A549 (cell line): ENCODE data around the gene COQ2. TPM values are rescaled to one million over a fixed set of nuclear protein-coding genes. Genes with fewer than 3 reads are reported as not detected.

ENCODE experiments used
- ATAC-seq, 2 experiments: fragments of 200-7000 bp in 1 of 2; fragments of >200 bp in 1 of 2; cut with Nextera tagmentation in 1 of 2; cut with Tn5 transposase in 1 of 2; 3 replicates each; pipeline versions ENCODE4 v1.8.0 to v1.9.1; 2018 to 2020; ENCODE audit warnings: mild to moderate bottlenecking in 1 of 2, moderate library complexity in 1 of 2
- CTCF ChIA-PET: fragments of 300-600 bp; sonication (Branson Sonifier 250); formaldehyde crosslinking; extraction: SDS; loops from one replicate; lab custom pipeline; 2021; ENCODE audit warnings: antibody characterized with exemption, inconsistent platforms; lab: Yijun Ruan, JAX
- POLR2A ChIA-PET: fragments of 350-600 bp; formaldehyde crosslinking; extraction: SDS; loops from one replicate; lab custom pipeline; 2021; ENCODE audit warnings: antibody characterized with exemption, inconsistent platforms; lab: Yijun Ruan, JAX
- DNase-seq, 2 experiments: peaks; one replicate each; pipeline versions ENCODE4 v3.0.0 to v3.0.0-alpha.2; 2011 to 2016; ENCODE audit warnings: low read depth in 1 of 2, low spot score in 1 of 2
- FAIRE-seq: peaks from 2 replicates; lab custom pipeline; 2011; peaks lifted over from hg19 to GRCh38; lab: Jason Lieb, UNC
- H3K27ac ChIP-seq, 2 experiments: fragments of >200 bp; sonication (Bioruptor Twin); formaldehyde crosslinking; 3 replicates each; pipeline ENCODE4 v1.5.1; 2016 to 2017
- H3K4me1 ChIP-seq: fragments of >200 bp; sonication (Bioruptor Twin); formaldehyde crosslinking; 3 replicates; pipeline ENCODE4 v1.6.1; 2016
- H3K4me2 ChIP-seq: fragments of >200 bp; sonication (Bioruptor Twin); formaldehyde crosslinking; 3 replicates; pipeline ENCODE4 v1.6.1; 2016
- H3K4me3 ChIP-seq: fragments of >200 bp; sonication (Bioruptor Twin); formaldehyde crosslinking; 3 replicates; pipeline ENCODE4 v1.5.1; 2016
- H3K9me3 ChIP-seq: fragments of >200 bp; sonication (Bioruptor Twin); formaldehyde crosslinking; 3 replicates; pipeline ENCODE4 v1.6.1; 2016
- BHLHE40 ChIP-seq: IDR thresholded peaks from 2 replicates; pipeline ENCODE4 v1.6.1; 2012; ENCODE audit warnings: low read depth, low read length, inconsistent platforms
- CBX8 ChIP-seq: fragments of 200-600 bp; sonication (generic); IDR thresholded peaks from 2 replicates; pipeline ENCODE4 v1.6.1; 2016
- CHD4 ChIP-seq: fragments of 200-600 bp; sonication (generic); IDR thresholded peaks from 2 replicates; pipeline ENCODE4 v1.6.1; 2016; ENCODE audit warnings: antibody characterized with exemption, mild to moderate bottlenecking, borderline replicate concordance
- EHF ChIP-seq: fragments of 250-450 bp; sonication (Bioruptor Pico); IDR thresholded peaks from 2 replicates; pipeline ENCODE4 v1.5.0; 2020; ENCODE audit warnings: mild to moderate bottlenecking
- ESRRA ChIP-seq: fragments of 150-350 bp; IDR thresholded peaks from 2 replicates; pipeline ENCODE4 v1.6.1; 2014; ENCODE audit warnings: mild to moderate bottlenecking, low read length, borderline replicate concordance
- FOXS1 ChIP-seq: fragments of 250-450 bp; sonication (Bioruptor Pico); IDR thresholded peaks from 2 replicates; pipeline ENCODE4 v1.5.0; 2020; ENCODE audit warnings: mild to moderate bottlenecking, moderate library complexity
- HDAC2 ChIP-seq: fragments of 200-600 bp; sonication (generic); IDR thresholded peaks from 2 replicates; pipeline ENCODE4 v1.6.1; 2016
- JUN ChIP-seq, 2 experiments: fragments of >200 bp; sonication (Bioruptor Twin); formaldehyde crosslinking; IDR thresholded peaks; 2 replicates in 1 of 2; 3 replicates in 1 of 2; pipeline ENCODE4 v1.6.1; 2016 to 2017
- JUNB ChIP-seq: fragments of >200 bp; sonication (Bioruptor Twin); formaldehyde crosslinking; IDR thresholded peaks from 2 replicates; pipeline ENCODE4 v1.6.1; 2016
- MAZ ChIP-seq: fragments of 150-350 bp; IDR thresholded peaks from 2 replicates; pipeline ENCODE4 v1.6.1; 2014; ENCODE audit warnings: antibody characterized with exemption, low read depth, low read length, borderline replicate concordance
- MYC ChIP-seq: IDR thresholded peaks from 2 replicates; pipeline ENCODE4 v1.6.1; 2012; ENCODE audit warnings: mild to moderate bottlenecking, inconsistent platforms, low read length, improper control_type of control experiment, borderline replicate concordance
- NFE2L2 ChIP-seq: fragments of 150-350 bp; conservative IDR thresholded peaks from 2 replicates; pipeline ENCODE4 v1.6.1; 2014; ENCODE audit warnings: low read length
- RAD21 ChIP-seq, 2 experiments: fragments of >200 bp in 1 of 2; sonication (Bioruptor Twin) in 1 of 2; formaldehyde crosslinking in 1 of 2; IDR thresholded peaks in 1 of 2; conservative IDR thresholded peaks in 1 of 2; 2 replicates in 1 of 2; 3 replicates in 1 of 2; pipeline ENCODE4 v1.6.1; 2012 to 2018; ENCODE audit warnings: inconsistent platforms in 1 of 2
- RARB ChIP-seq: fragments of 250-450 bp; sonication (Bioruptor Pico); IDR thresholded peaks from 2 replicates; pipeline ENCODE4 v1.8.0; 2021; ENCODE audit warnings: mild to moderate bottlenecking, moderate library complexity
- RCOR1 ChIP-seq: fragments of 150-350 bp; IDR thresholded peaks from 2 replicates; pipeline ENCODE4 v1.6.1; 2014; ENCODE audit warnings: antibody characterized with exemption, low read length, low read depth
- RFX5 ChIP-seq: fragments of 450-650 bp; IDR thresholded peaks from 2 replicates; pipeline ENCODE4 v1.7.1; 2014; ENCODE audit warnings: antibody characterized with exemption, mild to moderate bottlenecking, moderate library complexity
- RNF2 ChIP-seq: fragments of 200-600 bp; sonication (generic); IDR thresholded peaks from 2 replicates; pipeline ENCODE4 v1.6.1; 2016; ENCODE audit warnings: low read depth, mild to moderate bottlenecking, antibody characterized with exemption, moderate library complexity, borderline replicate concordance
- SMC3 ChIP-seq: fragments of >200 bp; sonication (Bioruptor Twin); formaldehyde crosslinking; IDR thresholded peaks from 3 replicates; pipeline ENCODE4 v1.6.1; 2018; ENCODE audit warnings: inconsistent platforms
- SREBF2 ChIP-seq: fragments of 450-650 bp; IDR thresholded peaks from 2 replicates; pipeline ENCODE4 v1.6.1; 2014; ENCODE audit warnings: mild to moderate bottlenecking, moderate library complexity
- ZC3H11A ChIP-seq: fragments of 450-650 bp; IDR thresholded peaks from 2 replicates; pipeline ENCODE4 v1.6.1; 2014; ENCODE audit warnings: antibody characterized with exemption, mild to moderate bottlenecking
- WGBS: methylation state at CpG from one replicate; pipeline ENCODE4 v1.1.6; 2017; ENCODE audit errors: missing lambda C conversion rate; 5-methylcytosine and 5-hydroxymethylcytosine counted together
- polyA plus RNA-seq, 4 experiments: library from polyadenylated mRNA; depleted of rRNA in 3 of 4; stranded (reverse); fragments of >200 nt; fragmentation: RNase III in 1 of 4; extraction: RNeasy Plus Mini Kit Qiagen cat#74134 plus additional on column Dnase treatment in 1 of 4; gene quantifications; 2 replicates in 3 of 4; 3 replicates in 1 of 4; pipeline ENCODE4 v1.2.3, GENCODE V29; 2011 to 2017
- TF ChIP-seq, protein P1 (sequence below): IDR thresholded peaks from 2 replicates; pipeline ENCODE4 v1.6.1; 2012; ENCODE audit warnings: low read depth, borderline replicate concordance
- TF ChIP-seq, protein P2 (sequence below): fragments of 200-600 bp; sonication (generic); IDR thresholded peaks from 2 replicates; pipeline ENCODE4 v1.6.1; 2016; ENCODE audit warnings: antibody characterized with exemption, mild to moderate bottlenecking, moderate library complexity
- TF ChIP-seq, protein P3 (sequence below): fragments of >200 bp; sonication (Bioruptor Twin); formaldehyde crosslinking; IDR thresholded peaks from 2 replicates; pipeline ENCODE4 v1.6.1; 2016

The COQ2 gene
- polyA plus RNA-seq, 2 of the 4 experiments (the other 2 are of a cell fraction): 18.5 to 35.9 TPM

DNA sequence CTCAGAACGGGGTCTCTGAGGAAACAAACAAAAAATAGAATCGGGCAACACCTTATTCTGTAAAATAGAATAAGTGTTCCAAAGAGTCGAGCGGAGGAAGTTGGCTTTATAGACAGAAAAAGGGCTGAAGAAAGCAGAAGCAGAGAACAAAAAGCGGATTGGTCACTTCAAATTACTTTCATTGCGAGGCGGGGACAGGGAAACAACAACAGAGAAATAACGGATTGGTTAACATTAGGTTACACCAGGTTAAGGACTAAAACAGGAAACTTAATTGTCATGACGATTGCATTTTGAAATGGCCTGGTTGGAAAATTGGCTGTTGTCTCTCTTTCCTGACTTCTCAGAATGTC lies 433 bp upstream of the COQ2 start:
- CTCF ChIA-PET: interaction anchor here (0.6 to 3.7 kb wide), 9 partner anchors 8 to 210 kb away, joined by 3 to 19 read pairs (median 3); no protein-coding TSS in a partner anchor
- under 1% methylated on average over 9 of the region's 9 CpGs for WGBS
- TF ChIP-seq CBX8 (no peak), CHD4 (no peak), JUN (IDR thresholded peaks at IDR 0.05) (0 out of 5 replicates have a peak, but pooled peaks of 1 of the 2 experiments have one; percentile 0), JUNB (no peak), SMC3 (no peak), HDAC2 (no peak), FOXS1 (CRISPR knock-in tag) (no peak), RAD21 (conservative IDR thresholded peaks at IDR 0.05 in 1 of 2, IDR thresholded peaks at IDR 0.05 in 1 of 2) (no peak), RCOR1 (no peak), BHLHE40 (no peak), MAZ (no peak), RNF2 (no peak), RARB (CRISPR knock-in tag) (peak; percentile 67; the same call in 1 of the 2 replicates), MYC (no peak), ESRRA (no peak), SREBF2 (no peak)
- TF ChIP-seq, protein P1, sequence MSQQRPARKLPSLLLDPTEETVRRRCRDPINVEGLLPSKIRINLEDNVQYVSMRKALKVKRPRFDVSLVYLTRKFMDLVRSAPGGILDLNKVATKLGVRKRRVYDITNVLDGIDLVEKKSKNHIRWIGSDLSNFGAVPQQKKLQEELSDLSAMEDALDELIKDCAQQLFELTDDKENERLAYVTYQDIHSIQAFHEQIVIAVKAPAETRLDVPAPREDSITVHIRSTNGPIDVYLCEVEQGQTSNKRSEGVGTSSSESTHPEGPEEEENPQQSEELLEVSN: no peak

DNA sequence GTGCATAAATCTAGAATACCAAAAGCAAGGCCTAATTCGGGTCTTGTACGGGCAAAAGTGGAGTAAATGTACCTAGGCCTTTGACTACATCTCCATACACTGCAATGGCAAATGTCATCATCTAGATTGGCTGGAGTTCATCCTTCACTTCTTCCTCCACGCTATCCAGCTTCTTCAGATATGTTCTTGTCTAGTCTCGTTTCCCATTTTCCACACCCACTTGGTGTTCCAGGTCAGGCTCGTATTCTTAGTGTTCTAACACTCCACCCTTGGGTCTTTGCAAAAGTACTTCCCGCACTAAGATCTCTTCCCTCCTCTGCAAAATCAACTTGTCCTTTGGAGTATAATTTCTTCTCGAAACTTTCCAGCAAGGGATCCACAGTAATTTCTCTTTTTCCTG lies 1.4 kb downstream of the COQ2 start:
- Histone ChIP-seq H3K4me3 (peak overlapping the region; percentile 62; the same call in 1 of the 3 replicates), H3K27ac (no peak overlapping the region), H3K4me1 (peaks cover 20% of the 10 kb centered on the region; the same call in 2 of the 3 replicates), H3K9me3 (no peaks in the 10 kb centered on the region), H3K4me2 (peak overlapping the region; percentile 91)
- TF ChIP-seq NFE2L2 (no peak), ZC3H11A (no peak), HDAC2 (no peak), RCOR1 (no peak), CHD4 (no peak), MAZ (no peak), EHF (no peak), RFX5 (no peak)
- TF ChIP-seq, protein P2, sequence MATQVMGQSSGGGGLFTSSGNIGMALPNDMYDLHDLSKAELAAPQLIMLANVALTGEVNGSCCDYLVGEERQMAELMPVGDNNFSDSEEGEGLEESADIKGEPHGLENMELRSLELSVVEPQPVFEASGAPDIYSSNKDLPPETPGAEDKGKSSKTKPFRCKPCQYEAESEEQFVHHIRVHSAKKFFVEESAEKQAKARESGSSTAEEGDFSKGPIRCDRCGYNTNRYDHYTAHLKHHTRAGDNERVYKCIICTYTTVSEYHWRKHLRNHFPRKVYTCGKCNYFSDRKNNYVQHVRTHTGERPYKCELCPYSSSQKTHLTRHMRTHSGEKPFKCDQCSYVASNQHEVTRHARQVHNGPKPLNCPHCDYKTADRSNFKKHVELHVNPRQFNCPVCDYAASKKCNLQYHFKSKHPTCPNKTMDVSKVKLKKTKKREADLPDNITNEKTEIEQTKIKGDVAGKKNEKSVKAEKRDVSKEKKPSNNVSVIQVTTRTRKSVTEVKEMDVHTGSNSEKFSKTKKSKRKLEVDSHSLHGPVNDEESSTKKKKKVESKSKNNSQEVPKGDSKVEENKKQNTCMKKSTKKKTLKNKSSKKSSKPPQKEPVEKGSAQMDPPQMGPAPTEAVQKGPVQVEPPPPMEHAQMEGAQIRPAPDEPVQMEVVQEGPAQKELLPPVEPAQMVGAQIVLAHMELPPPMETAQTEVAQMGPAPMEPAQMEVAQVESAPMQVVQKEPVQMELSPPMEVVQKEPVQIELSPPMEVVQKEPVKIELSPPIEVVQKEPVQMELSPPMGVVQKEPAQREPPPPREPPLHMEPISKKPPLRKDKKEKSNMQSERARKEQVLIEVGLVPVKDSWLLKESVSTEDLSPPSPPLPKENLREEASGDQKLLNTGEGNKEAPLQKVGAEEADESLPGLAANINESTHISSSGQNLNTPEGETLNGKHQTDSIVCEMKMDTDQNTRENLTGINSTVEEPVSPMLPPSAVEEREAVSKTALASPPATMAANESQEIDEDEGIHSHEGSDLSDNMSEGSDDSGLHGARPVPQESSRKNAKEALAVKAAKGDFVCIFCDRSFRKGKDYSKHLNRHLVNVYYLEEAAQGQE: no peak
- TF ChIP-seq, protein P3, sequence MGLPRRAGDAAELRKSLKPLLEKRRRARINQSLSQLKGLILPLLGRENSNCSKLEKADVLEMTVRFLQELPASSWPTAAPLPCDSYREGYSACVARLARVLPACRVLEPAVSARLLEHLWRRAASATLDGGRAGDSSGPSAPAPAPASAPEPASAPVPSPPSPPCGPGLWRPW: no peak
- POLR2A ChIA-PET: no interaction called here
- DNase-seq (no peak), ATAC-seq (no peak), FAIRE-seq (no peak)
- CTCF ChIA-PET: interaction anchor here (0.9 to 3.7 kb wide), 9 partner anchors 9 to 223 kb away, joined by 3 to 19 read pairs (median 5); no protein-coding TSS in a partner anchor
- 88% methylated on average over 7 of the region's 7 CpGs for WGBS

More for the DNA sequence above, 433 bp upstream of the COQ2 start:
- Histone ChIP-seq H3K4me2 (peak overlapping the region; percentile 61), H3K4me3 (peak overlapping the region; percentile 62), H3K9me3 (no peaks in the 10 kb centered on the region), H3K4me1 (peaks cover 20% of the 10 kb centered on the region; the same call in 2 of the 3 replicates), H3K27ac (peak overlapping the region; percentile 98 to 99)
- POLR2A ChIA-PET: interaction anchor here (0.6 to 1.7 kb wide), 17 partner anchors 8 to 855 kb away, joined by 3 to 16 read pairs (median 4); partner anchors contain the start of genes COPS4, HELQ, HNRNPDL and MRPS18C
- no peak for FAIRE-seq
- peak; percentile 22 to 39; a peak in 3 of 6 replicates for ATAC-seq
- DNase-seq: peak; percentile 15 to 54
